HG03108 (cell line): ENCODE measurements around the gene TEP1.
"Not testable (repeated sequence)": the region's sequence is repeated elsewhere in the genome, so short reads cannot be mapped to it uniquely, and the experiment has no call there.

ENCODE experiments used
- ATAC-seq: cut with Tn5 transposase; IDR thresholded peaks from one replicate; pipeline ENCODE4 v1.9.1; 2021; ENCODE audit warnings: moderate library complexity; ENCODE audit not compliant: unreplicated experiment

TEP1 gene

GRCh38 chr14:20345366-20345765 lies 67.9 kb downstream of the TEP1 start:
- ATAC-seq = no peak

- no peak for ATAC-seq
Observed at GRCh38 chr14:20343862-20344220, 69.5 kb downstream of the TEP1 start.

- peak; percentile 88 for ATAC-seq
Observed at GRCh38 chr14:20343092-20343861, 70.0 kb downstream of the TEP1 start, which contains the start of gene PARP2. PARP2 (plus strand) TSS chr14:20343635; CDS start chr14:20343642, 7 bp downstream.

- no peak for ATAC-seq
Observed at GRCh38 chr14:20341646-20342045, 71.7 kb downstream of the TEP1 start.

- not testable (repeated sequence) for ATAC-seq
Observed at GRCh38 chr14:20341032-20341431, 72.3 kb downstream of the TEP1 start.

GRCh38 chr14:20334017-20334416 lies 79.3 kb downstream of the TEP1 start:
- ATAC-seq = no peak

GRCh38 chr14:20333494-20333841 lies 79.8 kb downstream of the TEP1 start:
- ATAC-seq = no peak

GRCh38 chr14:20332788-20333493 lies 80.4 kb downstream of the TEP1 start, which contains the start of gene CCNB1IP1:
CCNB1IP1 (minus strand) TSS chr14:20333279; CDS start chr14:20316523, 16,756 bp downstream.
- peak; percentile 97 for ATAC-seq

GRCh38 chr14:20332431-20332787 lies 80.9 kb downstream of the TEP1 start:
- no peak for ATAC-seq

- ATAC-seq = no peak
Observed at GRCh38 chr14:20331053-20331613, 82.2 kb downstream of the TEP1 start.

- ATAC-seq = no peak
Observed at GRCh38 chr14:20329355-20329754, 83.9 kb downstream of the TEP1 start.

- no peak for ATAC-seq
Observed at GRCh38 chr14:20328705-20329104, 84.6 kb downstream of the TEP1 start.

GRCh38 chr14:20327005-20327869 lies 86.1 kb downstream of the TEP1 start:
- no peak for ATAC-seq

GRCh38 chr14:20317720-20318119 lies 95.6 kb downstream of the TEP1 start:
- no peak for ATAC-seq
